NT2/D1 (cell line): ENCODE results near the gene JUNB.

ENCODE experiments used
- YY1 ChIP-seq: IDR thresholded peaks from 2 replicates; pipeline ENCODE4 v1.6.1; 2011; ENCODE audit not compliant: insufficient read length, insufficient read depth
- ZNF274 ChIP-seq: IDR thresholded peaks from 2 replicates; pipeline ENCODE4 v1.6.1; 2011; ENCODE audit warnings: mild to moderate bottlenecking, low read depth, low read length

DNA sequence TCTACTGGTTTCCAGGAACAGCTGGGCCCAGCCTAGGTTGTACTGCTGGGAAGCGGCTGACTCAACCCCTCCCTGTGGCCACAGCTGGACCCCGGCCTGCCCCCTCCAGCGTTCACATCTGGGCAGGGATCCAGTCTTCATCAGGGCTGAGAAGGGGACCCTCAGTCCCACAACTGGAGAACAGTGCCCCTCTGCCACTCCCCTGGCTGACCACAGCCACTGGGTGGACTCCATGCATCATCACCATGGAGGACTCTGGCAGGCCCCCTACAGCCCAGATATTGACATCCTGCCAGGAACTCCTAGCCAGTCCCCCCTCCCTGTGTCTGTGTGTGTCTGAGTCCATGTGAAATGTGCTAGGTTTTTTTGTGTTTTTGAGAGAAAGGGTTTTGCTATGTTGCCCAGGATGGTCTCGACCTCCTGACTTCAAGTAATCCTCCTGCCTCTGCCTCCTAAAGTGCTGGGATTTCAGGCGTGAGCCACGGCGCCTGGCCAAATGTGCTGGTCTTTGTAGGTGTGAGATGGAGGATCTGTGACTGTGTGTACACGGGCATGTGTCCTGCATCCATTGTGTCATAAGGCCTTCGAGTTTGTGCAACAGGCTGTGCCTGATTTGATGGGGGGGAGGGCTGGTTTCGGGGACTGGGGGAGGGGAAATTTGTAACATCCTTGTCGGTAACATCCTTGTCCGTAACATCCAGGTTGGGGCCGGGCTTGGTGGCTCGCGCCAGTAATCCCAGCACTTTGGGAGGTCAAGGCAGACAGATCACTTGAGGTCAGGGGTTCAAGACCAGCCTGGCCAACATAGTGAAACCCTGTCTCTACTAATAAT lies 11.9 kb upstream of the JUNB start:
- no peak for TF ChIP-seq ZNF274
- no peak for TF ChIP-seq YY1
